PC-9 (cell line): Measurements from ENCODE around the gene HNF1A. TPM values are rescaled to one million over a fixed set of nuclear protein-coding genes. Genes with fewer than 3 reads are reported as not detected.

Experiments used
- BruUV-seq: library from RNA; stranded (reverse); fragments of 400-500 nt; replicated peaks from 2 replicates; lab custom pipeline; 2021; lab: Mats Ljungman, UMichigan
- CTCF ChIA-PET: fragments of 300-600 bp; sonication (Branson Sonifier 250); formaldehyde crosslinking; loops from one replicate; lab custom pipeline; 2022; ENCODE audit warnings: antibody characterized with exemption; lab: Charles Lee
- POLR2A ChIA-PET: fragments of 300-600 bp; sonication (Branson Sonifier 250); formaldehyde crosslinking; loops from one replicate; lab custom pipeline; 2022; ENCODE audit warnings: antibody characterized with exemption; ENCODE audit not compliant: unreplicated experiment; lab: Charles Lee
- DNase-seq, 2 experiments: peaks; one replicate each; pipeline versions ENCODE4 v3.0.0 to v3.0.0-alpha.2; 2015 to 2022; ENCODE audit warnings: mixed read lengths in 1 of 2
- H2AFZ ChIP-seq: fragments of 200-600 bp; sonication (generic); 2 replicates; pipeline ENCODE4 v1.8.1; 2017; ENCODE audit warnings: antibody characterized with exemption
- H3F3A ChIP-seq: fragments of 200-600 bp; sonication (generic); 2 replicates; pipeline ENCODE4 v1.8.1; 2017; ENCODE audit warnings: antibody characterized with exemption, mild to moderate bottlenecking, low read depth; ENCODE audit not compliant: insufficient read depth
- H3K27ac ChIP-seq: fragments of 200-600 bp; sonication (generic); 2 replicates; pipeline ENCODE4 v1.6.1; 2016; ENCODE audit warnings: mixed run types
- H3K27me3 ChIP-seq: fragments of 200-600 bp; sonication (generic); 2 replicates; pipeline ENCODE4 v1.6.1; 2016; ENCODE audit warnings: low read depth, mixed run types; ENCODE audit not compliant: insufficient read depth
- H3K36me3 ChIP-seq: fragments of 200-600 bp; sonication (generic); 2 replicates; pipeline ENCODE4 v1.6.1; 2016; ENCODE audit warnings: low read depth, mixed run types
- H3K4me1 ChIP-seq: fragments of 200-600 bp; sonication (generic); replicated peaks from 2 replicates; pipeline ENCODE4 v1.6.1; 2016; ENCODE audit warnings: mixed run types; ENCODE audit not compliant: insufficient read depth
- H3K4me2 ChIP-seq: fragments of 200-600 bp; sonication (generic); 2 replicates; pipeline ENCODE4 v1.6.1; 2017; ENCODE audit warnings: mixed run types
- H3K4me3 ChIP-seq: fragments of 200-600 bp; sonication (generic); 2 replicates; pipeline ENCODE4 v1.6.1; 2016; ENCODE audit warnings: mixed run types
- H3K79me2 ChIP-seq: fragments of 200-600 bp; sonication (generic); 2 replicates; pipeline ENCODE4 v1.6.1; 2017; ENCODE audit warnings: low read depth, mixed run types
- H3K9me2 ChIP-seq: fragments of 200-600 bp; sonication (generic); 2 replicates; pipeline ENCODE4 v1.8.1; 2017; ENCODE audit warnings: mild to moderate bottlenecking; ENCODE audit not compliant: insufficient read depth
- H3K9me3 ChIP-seq: fragments of 200-600 bp; sonication (generic); 2 replicates; pipeline ENCODE4 v1.8.1; 2016; ENCODE audit warnings: low read depth; ENCODE audit not compliant: insufficient read depth
- H4K20me1 ChIP-seq: fragments of 200-600 bp; sonication (generic); 2 replicates; pipeline ENCODE4 v1.8.1; 2017; ENCODE audit not compliant: insufficient read depth
- EZH2 ChIP-seq: fragments of 200-600 bp; sonication (generic); IDR thresholded peaks from 2 replicates; pipeline ENCODE4 v1.8.0; 2017; ENCODE audit warnings: antibody characterized with exemption, low read depth
- intact Hi-C: fragments of 100-400 bp; cut with micrococcal nuclease; formaldehyde crosslinking; loops from one replicate; pipeline ENCODE4 v1.10.0; 2022; ENCODE audit not compliant: unreplicated experiment
- total RNA-seq: library from RNA; stranded (reverse); gene quantifications from 2 replicates; pipeline ENCODE4 v1.2.3, GENCODE V29; 2021
- TF ChIP-seq, protein P1 (sequence below): fragments of 200-600 bp; sonication (generic); conservative IDR thresholded peaks from 2 replicates; pipeline ENCODE4 v1.6.1; 2017; ENCODE audit warnings: mixed run types, antibody characterized with exemption, mild to moderate bottlenecking, moderate library complexity

Gene HNF1A
- total RNA-seq, 1 experiment from 2014 or later: not detected

DNA sequence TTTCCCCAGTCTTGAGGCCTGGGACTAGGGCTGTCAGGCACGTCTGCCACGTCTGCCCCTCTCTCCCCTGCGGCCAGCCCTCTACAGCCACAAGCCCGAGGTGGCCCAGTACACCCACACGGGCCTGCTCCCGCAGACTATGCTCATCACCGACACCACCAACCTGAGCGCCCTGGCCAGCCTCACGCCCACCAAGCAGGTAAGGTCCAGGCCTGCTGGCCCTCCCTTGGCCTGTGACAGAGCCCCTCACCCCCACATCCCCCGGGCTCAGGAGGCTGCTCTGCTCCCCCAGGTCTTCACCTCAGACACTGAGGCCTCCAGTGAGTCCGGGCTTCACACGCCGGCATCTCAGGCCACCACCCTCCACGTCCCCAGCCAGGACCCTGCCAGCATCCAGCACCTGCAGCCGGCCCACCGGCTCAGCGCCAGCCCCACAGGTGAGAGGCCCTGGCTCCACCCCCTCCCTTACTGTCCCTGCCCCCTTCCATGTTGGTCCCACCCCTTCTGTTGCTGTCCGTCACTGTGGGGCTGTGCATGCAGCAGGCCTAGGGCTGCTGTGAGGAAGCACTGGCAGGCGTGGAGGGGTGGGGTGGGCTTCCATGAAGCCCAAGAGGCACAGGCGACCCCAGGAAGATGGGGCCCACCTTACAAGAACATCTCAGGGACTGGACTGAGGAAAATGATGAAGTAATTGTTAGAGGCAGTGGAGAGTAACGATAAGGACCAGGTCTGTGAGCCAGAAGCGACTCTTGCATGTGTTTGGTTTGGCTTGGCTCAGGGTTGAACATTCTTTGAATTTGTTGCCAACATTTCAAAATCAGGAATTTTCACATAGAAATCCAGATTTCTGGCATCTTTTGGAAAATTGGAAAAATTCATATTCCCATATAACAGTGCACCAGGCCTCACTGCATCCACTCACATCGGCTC is 21.1 kb downstream of the HNF1A start:
- Histone ChIP-seq H3K36me3 (no peaks in the 10 kb centered on the region), H3K4me3 (no peak overlapping the region), H3K9me2 (no peaks in the 10 kb centered on the region), H4K20me1 (no peaks in the 10 kb centered on the region), H3K9me3 (no peaks in the 10 kb centered on the region), H3K27me3 (no peaks in the 10 kb centered on the region), H3F3A (peaks cover 3% of the 10 kb centered on the region; the same call in 1 of the 2 replicates), H3K27ac (no peak overlapping the region), H3K4me2 (no peak overlapping the region), H3K4me1 (no peaks in the 10 kb centered on the region), H3K79me2 (no peaks in the 10 kb centered on the region), H2AFZ (no peak overlapping the region)
- CTCF ChIA-PET: no interaction called here
- intact Hi-C loops: loop anchor here (10.0 kb wide), 1 partner anchor 95 kb away; no protein-coding TSS in a partner anchor
- POLR2A ChIA-PET: no interaction called here
- TF ChIP-seq, protein P1, sequence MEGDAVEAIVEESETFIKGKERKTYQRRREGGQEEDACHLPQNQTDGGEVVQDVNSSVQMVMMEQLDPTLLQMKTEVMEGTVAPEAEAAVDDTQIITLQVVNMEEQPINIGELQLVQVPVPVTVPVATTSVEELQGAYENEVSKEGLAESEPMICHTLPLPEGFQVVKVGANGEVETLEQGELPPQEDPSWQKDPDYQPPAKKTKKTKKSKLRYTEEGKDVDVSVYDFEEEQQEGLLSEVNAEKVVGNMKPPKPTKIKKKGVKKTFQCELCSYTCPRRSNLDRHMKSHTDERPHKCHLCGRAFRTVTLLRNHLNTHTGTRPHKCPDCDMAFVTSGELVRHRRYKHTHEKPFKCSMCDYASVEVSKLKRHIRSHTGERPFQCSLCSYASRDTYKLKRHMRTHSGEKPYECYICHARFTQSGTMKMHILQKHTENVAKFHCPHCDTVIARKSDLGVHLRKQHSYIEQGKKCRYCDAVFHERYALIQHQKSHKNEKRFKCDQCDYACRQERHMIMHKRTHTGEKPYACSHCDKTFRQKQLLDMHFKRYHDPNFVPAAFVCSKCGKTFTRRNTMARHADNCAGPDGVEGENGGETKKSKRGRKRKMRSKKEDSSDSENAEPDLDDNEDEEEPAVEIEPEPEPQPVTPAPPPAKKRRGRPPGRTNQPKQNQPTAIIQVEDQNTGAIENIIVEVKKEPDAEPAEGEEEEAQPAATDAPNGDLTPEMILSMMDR: no peak
- TF ChIP-seq EZH2: no peak
- DNase-seq: no peak
- BruUV-seq: no TSS peak

DNA sequence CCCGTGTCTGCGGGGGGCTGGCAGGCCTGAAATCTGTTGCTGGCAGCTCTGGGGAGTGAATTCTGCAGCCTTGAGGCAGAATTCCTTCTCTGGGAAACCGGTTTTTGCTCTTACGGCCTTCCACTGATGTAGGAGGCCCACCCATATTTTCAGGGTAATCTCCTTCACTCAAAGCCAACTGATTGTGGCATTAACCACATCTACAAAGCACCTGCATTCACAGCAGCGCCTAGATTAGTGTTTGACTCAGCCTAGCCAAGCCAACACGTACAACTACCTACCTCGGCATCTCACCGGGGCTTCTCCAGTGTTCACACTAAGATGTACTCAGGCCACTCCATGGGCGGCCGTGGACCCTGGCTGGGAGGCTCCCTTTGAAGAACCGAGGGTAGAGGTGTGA is 22.2 kb downstream of the HNF1A start:
- TF ChIP-seq, protein P1: no peak
- no peak for TF ChIP-seq EZH2
- no peak overlapping the region for H3K27ac ChIP-seq
- no peaks in the 10 kb centered on the region for H4K20me1 ChIP-seq
- ChIA-PET POLR2A (no interaction called here), CTCF (no interaction called here)
- H3K36me3 ChIP-seq: no peaks in the 10 kb centered on the region
- no peak overlapping the region for H3K4me3 ChIP-seq
- no peak for DNase-seq
- no peak overlapping the region for H2AFZ ChIP-seq
- intact Hi-C loops: loop anchor here (10.0 kb wide), 1 partner anchor 94 kb away; no protein-coding TSS in a partner anchor
- no peaks in the 10 kb centered on the region for H3K9me3 ChIP-seq
- no peaks in the 10 kb centered on the region for H3K4me1 ChIP-seq
- H3K4me2 ChIP-seq: no peak overlapping the region
- H3F3A ChIP-seq: peaks cover 5% of the 10 kb centered on the region; the same call in 1 of the 2 replicates
- no peaks in the 10 kb centered on the region for H3K9me2 ChIP-seq
- BruUV-seq: no TSS peak
- H3K27me3 ChIP-seq: no peaks in the 10 kb centered on the region
- no peaks in the 10 kb centered on the region for H3K79me2 ChIP-seq

DNA sequence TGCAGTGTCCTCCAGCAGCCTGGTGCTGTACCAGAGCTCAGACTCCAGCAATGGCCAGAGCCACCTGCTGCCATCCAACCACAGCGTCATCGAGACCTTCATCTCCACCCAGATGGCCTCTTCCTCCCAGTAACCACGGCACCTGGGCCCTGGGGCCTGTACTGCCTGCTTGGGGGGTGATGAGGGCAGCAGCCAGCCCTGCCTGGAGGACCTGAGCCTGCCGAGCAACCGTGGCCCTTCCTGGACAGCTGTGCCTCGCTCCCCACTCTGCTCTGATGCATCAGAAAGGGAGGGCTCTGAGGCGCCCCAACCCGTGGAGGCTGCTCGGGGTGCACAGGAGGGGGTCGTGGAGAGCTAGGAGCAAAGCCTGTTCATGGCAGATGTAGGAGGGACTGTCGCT is 22.7 kb downstream of the HNF1A start:
- Histone ChIP-seq H3K4me2 (no peak overlapping the region), H3K36me3 (no peaks in the 10 kb centered on the region), H3K27ac (no peak overlapping the region), H3K27me3 (no peaks in the 10 kb centered on the region), H3K4me3 (no peak overlapping the region), H4K20me1 (no peaks in the 10 kb centered on the region), H3K9me2 (no peaks in the 10 kb centered on the region), H3K4me1 (no peaks in the 10 kb centered on the region), H3F3A (peaks cover 6% of the 10 kb centered on the region; the same call in 1 of the 2 replicates), H3K79me2 (no peaks in the 10 kb centered on the region), H3K9me3 (no peaks in the 10 kb centered on the region), H2AFZ (no peak overlapping the region)
- TF ChIP-seq, protein P1: no peak
- no peak for TF ChIP-seq EZH2
- intact Hi-C loops: loop anchor here (10.0 kb wide), 1 partner anchor 94 kb away; no protein-coding TSS in a partner anchor
- no peak for DNase-seq
- no TSS peak for BruUV-seq
- CTCF ChIA-PET: no interaction called here
- POLR2A ChIA-PET: no interaction called here
